GM18951 (cell line): ENCODE measurements around the gene UNC93B1.
"Not testable (repeated sequence)": the region's sequence is repeated elsewhere in the genome, so short reads cannot be mapped to it uniquely, and the experiment has no call there.

Experiments used
- POLR2A ChIP-seq: IDR thresholded peaks from 4 replicates; pipeline ENCODE4 v1.6.1; 2011; ENCODE audit warnings: mild to moderate bottlenecking; ENCODE audit not compliant: insufficient read length, insufficient read depth; ENCODE audit errors: extremely low read depth
- in situ Hi-C: fragments of 300-500 bp; cut with MboI; formaldehyde crosslinking; loops from one replicate; pipeline ENCODE4 v1.12.0; 2022; ENCODE audit warnings: low sequenced_read_pairs, mixed read lengths, inconsistent platforms; ENCODE audit not compliant: unreplicated experiment

The UNC93B1 gene

DNA sequence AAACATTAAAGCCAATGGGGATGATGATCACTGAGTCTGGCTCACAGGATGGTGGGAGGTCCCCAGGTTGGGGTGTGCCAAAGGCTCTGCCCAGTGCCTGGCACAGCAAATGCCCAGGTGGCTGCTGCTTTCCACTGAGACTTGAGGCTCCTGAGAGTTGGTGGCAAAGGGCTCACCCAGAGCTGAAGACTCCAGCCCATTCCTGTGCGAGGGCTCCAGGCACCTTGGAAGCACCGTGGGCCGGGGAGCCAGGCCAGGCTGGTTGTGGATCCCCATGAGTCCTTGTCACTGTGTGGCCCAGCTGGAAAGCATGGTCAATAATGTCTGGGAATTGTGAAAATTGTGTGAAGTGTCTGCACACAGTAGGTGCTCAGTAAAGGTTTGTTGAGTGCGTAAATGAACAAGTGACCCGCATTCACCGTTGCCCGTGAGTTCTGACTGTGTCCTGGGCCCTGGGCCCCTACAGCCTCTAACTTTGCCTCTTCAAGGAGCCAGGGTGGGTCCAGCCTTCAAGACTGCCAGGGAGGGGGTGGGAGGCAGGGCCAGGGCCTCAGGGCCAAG is 2.8 kb upstream of the UNC93B1 start:
- in situ Hi-C loops: no loop called here
- TF ChIP-seq POLR2A: no peak

GRCh38 chr11:68004551-68005335 is 846 bp upstream of the UNC93B1 start:
- TF ChIP-seq POLR2A: no peak

GRCh38 chr11:68002938-68003845 is 705 bp downstream of the UNC93B1 start:
- TF ChIP-seq POLR2A: peak; percentile 18
- in situ Hi-C loops: no loop called here

More at GRCh38 chr11:68004551-68005335, 846 bp upstream of the UNC93B1 start:
- in situ Hi-C loops: no loop called here

DNA sequence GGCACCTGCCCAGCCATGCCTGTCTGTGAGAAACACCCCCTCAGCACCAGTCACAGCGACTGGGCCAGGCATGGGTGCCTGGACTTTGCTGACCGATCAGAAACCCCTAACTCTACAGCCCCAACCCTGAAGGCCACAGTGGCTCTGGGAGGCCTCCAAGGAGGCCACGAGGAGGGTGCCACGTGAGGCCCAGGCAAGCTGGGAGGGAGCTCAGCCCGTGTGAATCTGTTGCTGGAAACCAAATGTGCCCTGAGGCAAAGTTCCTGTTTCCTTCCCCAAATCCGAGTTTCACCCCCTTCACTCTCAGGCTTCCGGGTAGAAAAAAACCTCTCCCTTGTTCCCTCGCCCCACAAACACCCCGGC is 1.3 kb downstream of the UNC93B1 start:
- peak; percentile 32 for TF ChIP-seq POLR2A
- in situ Hi-C loops: no loop called here

DNA sequence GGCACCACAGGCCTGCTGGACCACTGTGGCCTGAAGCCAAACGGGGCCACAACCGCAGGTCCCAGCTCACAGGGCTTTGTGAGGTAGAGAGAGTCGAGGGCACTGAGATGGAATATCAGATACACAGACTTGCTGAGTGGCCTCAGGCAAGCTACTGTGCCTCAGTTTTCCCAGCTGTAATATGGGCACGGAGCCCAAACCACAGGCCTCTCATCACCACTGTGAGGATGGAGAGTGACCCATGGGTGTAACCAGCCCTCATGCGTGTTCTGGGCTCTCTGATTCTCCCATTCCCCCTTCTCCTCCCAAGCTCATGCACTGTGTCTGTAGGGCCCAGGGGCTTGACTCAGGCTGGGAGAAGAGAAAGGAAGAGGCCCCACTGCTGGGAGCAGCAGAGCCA is 4.2 kb downstream of the UNC93B1 start:
- TF ChIP-seq POLR2A: peak; percentile 31
- in situ Hi-C loops: no loop called here

DNA sequence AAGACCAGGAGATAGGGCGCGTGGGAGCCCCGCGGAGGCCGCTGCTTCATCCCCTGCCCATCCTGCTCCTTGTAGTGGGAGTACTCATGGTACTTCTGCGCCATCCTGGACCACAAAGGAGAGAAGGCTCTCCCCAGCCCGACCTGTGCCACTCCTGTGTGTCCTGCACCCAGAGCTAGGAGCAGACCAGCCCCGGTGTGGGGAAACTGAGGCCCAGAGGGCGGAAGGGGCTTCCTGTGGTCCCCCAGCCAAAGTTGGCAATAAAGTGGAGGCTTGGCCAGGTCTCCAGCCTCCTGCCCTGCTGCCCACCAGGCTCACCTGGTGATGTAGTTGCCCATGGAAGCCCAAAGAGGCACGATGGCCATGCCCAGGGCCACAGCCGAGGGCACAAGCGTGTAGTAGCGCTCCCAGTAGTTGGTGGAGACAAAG is 4.7 kb downstream of the UNC93B1 start:
- no peak for TF ChIP-seq POLR2A
- in situ Hi-C loops: no loop called here

DNA sequence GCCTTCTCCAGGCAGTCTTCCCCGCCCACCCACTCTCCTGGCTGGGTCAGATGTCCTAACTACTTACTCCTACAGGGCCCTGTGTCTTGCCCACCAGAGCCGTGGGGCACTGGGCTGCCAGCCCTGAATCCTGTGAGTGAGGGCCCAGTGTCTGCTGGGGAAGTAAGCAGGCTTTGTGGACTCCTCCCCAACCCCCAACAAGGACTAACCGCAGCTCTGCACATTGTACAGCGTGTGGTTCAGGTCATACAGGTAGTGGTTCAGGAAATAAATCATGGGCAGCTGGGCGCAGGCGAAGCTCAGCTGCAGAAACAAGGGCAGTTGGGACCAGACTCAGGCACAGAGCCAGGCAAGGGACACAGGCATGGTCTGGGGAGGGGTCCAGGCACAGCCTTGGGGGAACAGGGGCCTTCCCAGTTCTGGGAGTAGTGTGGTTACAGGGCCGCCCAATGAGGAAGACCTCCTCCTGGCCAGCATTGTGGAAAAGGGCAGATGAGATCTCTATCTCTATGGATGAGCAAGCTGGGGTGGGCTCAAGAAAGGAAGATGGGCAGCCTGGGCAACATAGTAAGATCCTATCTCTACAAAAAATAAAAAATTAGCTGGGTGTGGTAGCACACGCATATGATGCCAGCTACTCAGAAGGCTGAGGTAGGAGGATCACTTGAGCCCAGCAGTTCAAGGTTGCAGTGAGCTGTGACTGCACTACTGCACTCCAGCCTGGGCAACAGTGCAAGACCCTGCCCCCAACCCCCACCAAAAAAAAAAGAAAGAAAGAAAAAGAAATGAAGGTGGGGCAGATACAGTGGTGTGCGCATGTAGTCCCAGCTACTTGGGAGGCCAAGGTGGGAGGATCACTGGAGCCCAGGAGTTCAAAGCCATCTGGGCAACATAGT is 5.5 kb downstream of the UNC93B1 start:
- in situ Hi-C loops: no loop called here
- TF ChIP-seq POLR2A: no peak

- TF ChIP-seq POLR2A: no peak
- in situ Hi-C loops: no loop called here
These were observed 6.4 kb downstream of the UNC93B1 start for GRCh38 chr11:67997475-67997921.

DNA sequence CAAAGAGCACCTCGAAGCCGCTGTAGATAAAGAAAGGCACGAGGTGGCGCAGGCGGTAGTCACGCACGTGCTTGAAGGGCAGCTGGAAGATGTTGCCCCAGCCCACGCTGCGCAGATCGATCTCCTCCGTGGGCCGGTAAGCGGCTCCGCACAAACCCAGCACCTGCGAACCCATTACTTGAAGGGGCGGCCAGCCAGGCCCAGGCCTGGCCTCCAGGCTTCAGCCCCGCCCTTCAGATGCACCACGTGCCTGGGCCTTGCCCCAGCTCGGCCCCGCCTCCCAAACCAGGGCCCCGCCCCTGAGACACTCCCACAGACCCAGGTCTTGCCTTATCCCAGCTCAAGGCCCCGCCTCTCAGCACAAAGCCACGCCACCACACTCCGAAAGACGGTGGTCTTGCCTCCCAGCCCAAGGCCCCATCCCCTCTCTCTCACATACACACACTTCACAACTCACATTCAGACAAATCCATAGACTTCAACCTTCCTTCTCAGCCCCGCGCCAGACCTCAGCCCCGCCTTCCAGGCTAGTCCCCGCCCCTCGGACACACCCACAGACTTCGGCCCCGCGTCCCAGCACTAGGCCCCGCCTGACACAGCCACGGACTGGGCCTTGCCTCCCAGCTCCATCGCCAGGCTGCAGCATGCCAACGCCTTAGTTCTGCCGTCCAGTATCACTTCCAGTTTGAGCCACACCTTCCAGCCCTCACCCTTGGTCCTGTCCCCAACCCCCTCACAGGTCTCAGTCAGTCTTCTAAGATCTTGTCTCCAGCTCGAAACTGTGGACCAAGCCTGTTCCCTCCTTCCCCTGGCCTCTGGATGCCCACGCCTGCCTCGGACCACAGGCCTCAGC is 7.0 kb downstream of the UNC93B1 start:
- in situ Hi-C loops: no loop called here
- TF ChIP-seq POLR2A: no peak

GRCh38 chr11:67996051-67996450 is 7.8 kb downstream of the UNC93B1 start:
- no peak for TF ChIP-seq POLR2A
- in situ Hi-C loops: no loop called here

DNA sequence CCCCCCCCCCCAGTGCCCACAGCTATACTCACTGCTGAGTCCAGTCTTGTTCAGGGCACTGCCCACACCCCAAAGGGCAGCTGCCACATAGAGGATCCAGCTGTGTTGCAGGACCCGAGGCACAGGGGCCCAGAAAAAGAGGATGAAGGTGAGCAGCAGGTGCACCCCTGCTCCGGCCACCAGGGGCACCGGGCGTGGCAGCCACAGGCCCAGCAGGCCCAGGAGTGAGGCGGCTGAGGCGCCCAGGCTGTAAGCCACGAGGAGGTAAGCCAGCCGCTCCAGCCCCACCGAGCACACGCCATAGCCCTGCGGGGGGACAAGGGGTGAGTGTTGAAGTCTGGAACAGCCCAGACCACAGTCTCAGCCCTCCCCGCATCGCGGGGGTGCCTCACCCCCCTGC is 8.3 kb downstream of the UNC93B1 start:
- in situ Hi-C loops: not testable (repeated sequence)

DNA sequence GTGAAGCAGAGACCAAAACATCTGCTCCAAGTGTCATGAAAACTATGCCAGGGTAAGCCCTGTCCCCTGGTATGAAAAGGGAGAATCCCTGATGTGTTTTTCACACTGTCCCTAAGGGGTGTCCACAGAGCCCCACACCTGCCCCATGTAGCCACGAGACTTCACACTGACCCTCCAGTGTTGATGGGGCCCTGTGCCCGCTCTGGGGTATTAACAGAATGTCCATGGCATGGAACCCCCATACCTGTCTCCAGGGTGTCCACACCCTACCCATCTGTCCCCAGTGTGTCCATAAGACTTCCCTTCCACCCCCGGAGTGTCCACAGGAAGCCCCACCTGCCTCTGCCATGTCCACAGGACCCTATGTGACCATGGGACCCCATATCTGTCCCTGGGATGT is 8.8 kb downstream of the UNC93B1 start:
- in situ Hi-C loops: not testable (repeated sequence)

DNA sequence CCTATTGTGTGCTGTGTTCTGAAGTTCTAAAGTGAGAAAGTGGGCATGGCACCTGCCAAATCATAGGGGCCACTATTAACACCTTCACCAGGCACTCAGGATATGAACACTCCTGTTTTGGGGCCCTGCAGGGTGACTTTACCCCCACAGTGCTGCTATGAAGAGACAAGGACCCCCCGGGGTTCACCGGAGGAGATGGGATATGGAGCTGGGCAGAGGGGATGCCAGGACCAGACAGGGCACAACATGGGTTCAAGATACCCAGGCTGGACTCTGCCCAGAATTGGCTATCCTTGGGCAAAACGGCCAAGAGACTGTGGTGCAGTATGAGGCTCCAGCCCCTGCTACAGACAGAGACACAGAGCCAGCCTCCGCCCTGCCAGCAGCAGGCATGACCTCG is 9.5 kb downstream of the UNC93B1 start:
- in situ Hi-C loops: not testable (repeated sequence)

DNA sequence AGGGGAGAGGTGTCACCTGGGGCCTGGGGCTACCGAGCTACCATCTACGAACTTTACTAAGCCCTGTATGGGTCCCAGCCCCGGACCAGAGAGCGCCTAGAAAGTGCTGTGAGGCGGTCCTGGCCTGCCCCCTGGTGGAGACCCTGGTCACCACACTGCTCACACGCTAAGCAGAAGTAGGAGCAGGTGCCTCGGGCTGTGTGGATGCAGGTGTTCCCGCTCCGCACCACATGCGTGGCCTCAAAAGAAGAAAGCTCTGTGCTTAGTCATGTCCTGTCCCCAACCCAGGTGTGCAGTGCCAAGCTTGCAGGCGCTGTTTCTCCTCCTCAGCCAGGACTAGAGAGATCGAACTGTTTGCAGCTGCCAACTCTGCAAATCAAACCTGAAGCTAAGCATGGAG is 10.1 kb downstream of the UNC93B1 start:
- in situ Hi-C loops: not testable (repeated sequence)

DNA sequence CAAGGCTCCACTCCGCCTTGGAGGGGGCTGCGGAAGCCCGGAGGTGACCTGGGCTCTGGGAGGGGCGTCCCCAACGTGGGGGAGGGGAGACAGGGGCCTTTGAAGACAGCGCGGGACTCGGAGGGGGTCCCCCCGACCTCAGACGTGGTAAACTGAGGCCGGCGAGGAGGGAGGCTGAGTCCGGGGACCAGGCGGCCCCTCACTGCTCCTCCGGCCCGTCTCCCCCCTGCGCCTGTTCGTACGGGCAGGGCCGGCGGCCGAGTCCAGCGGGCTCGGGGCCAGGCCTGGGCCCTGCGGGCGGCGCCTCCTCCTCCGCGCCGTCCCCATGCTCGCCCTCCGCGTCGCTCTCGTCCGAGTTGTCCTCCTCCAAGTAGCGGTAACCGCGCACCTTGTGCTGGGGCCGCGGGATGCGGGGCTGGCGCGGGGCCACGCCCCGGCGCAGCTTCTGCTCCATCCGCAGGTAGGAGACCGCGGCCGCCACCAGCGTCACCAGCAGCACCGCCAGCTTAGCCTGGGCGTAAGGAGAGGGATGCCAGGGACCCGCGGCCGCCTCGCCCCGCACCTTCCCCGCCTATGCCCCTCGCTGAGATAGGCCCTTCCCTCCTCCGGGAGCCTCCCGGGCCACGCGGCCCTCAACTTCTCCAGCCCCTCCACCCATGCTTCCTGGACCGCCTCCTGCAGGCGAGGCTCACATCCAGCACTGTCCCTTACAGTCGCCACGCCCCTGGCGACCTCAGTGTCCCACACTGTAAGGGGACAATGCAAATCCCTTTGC is 12.4 kb downstream of the UNC93B1 start:
- in situ Hi-C loops: not testable (repeated sequence)
